Measurements from ENCODE around the gene FOXD3. TPM values are rescaled to one million over a fixed set of nuclear protein-coding genes. Genes with fewer than 3 reads are reported as not detected.
A peak's percentile ranks its signal among the peaks of the same experiment; 100 is the strongest.
"Not testable (repeated sequence)": the region's sequence is repeated elsewhere in the genome, so short reads cannot be mapped to it uniquely, and the experiment has no call there.

The FOXD3 gene
- total RNA-seq, 1 donor from 2014 or later, result not detected

- Mint-ChIP-seq H3K27me3 (ENCODE audit: low read depth) (peaks cover 44% of the 10 kb centered on the region), H3K36me3 (ENCODE audit: low read depth) (no peaks in the 10 kb centered on the region), H3K4me1 (ENCODE audit: low read depth) (no peaks in the 10 kb centered on the region), H3K4me3 (ENCODE audit: unreplicated experiment) (no peak overlapping the region), H3K27ac (ENCODE audit: unreplicated experiment) (no peak overlapping the region), H3K9me3 (ENCODE audit: low read depth) (no peaks in the 10 kb centered on the region)
- TF ChIP-seq, protein P1, sequence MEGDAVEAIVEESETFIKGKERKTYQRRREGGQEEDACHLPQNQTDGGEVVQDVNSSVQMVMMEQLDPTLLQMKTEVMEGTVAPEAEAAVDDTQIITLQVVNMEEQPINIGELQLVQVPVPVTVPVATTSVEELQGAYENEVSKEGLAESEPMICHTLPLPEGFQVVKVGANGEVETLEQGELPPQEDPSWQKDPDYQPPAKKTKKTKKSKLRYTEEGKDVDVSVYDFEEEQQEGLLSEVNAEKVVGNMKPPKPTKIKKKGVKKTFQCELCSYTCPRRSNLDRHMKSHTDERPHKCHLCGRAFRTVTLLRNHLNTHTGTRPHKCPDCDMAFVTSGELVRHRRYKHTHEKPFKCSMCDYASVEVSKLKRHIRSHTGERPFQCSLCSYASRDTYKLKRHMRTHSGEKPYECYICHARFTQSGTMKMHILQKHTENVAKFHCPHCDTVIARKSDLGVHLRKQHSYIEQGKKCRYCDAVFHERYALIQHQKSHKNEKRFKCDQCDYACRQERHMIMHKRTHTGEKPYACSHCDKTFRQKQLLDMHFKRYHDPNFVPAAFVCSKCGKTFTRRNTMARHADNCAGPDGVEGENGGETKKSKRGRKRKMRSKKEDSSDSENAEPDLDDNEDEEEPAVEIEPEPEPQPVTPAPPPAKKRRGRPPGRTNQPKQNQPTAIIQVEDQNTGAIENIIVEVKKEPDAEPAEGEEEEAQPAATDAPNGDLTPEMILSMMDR (IDR thresholded peaks at IDR 0.05), result no peak
- DNase-seq (ENCODE audit: low spot score), result no peak
These were observed 30.4 kb downstream of the FOXD3 start for GRCh38 chr1:63352736-63353135.

GRCh38 chr1:63356234-63356633 is 33.9 kb downstream of the FOXD3 start:
- H3K4me1 Mint-ChIP-seq (ENCODE audit: low read depth); H3K9me3 Mint-ChIP-seq (ENCODE audit: low read depth); H3K36me3 Mint-ChIP-seq (ENCODE audit: low read depth); H3K4me3 Mint-ChIP-seq (ENCODE audit: unreplicated experiment); DNase-seq (ENCODE audit: low spot score); H3K27ac Mint-ChIP-seq (ENCODE audit: unreplicated experiment): not testable (repeated sequence)
- peaks cover 33% of the 10 kb centered on the region for H3K27me3 Mint-ChIP-seq (ENCODE audit: low read depth)

DNA sequence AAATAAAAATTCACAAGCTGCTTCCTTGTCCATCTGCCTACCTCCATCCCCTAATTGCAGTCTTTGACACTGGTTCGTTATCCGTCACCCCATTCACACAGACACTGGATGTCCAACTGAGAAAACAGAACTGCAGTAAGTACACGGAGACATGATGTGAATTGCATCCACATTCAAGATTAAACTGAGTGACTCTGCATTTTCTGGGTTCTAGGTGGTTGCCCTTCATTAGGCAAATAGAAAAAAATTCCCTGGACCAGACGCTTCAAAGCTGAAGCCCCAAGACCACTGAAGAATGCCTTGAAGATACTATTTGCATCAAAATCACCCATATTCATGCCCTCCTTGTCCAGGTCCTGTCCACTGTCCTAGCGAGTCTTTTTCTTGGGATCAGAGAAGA is 37.2 kb downstream of the FOXD3 start:
- Mint-ChIP-seq H3K36me3 (ENCODE audit: low read depth) (no peaks in the 10 kb centered on the region), H3K4me1 (ENCODE audit: low read depth) (no peaks in the 10 kb centered on the region), H3K27ac (ENCODE audit: unreplicated experiment) (no peak overlapping the region)

GRCh38 chr1:63362073-63362472 is 39.7 kb downstream of the FOXD3 start:
- DNase-seq (ENCODE audit: low spot score), result no peak
- H3K4me1 Mint-ChIP-seq (ENCODE audit: low read depth), result peaks cover 7% of the 10 kb centered on the region
- TF ChIP-seq, protein P1 (IDR thresholded peaks at IDR 0.05), result no peak
- H3K27me3 Mint-ChIP-seq (ENCODE audit: low read depth), result peaks cover 4% of the 10 kb centered on the region
- H3K36me3 Mint-ChIP-seq (ENCODE audit: low read depth), result no peaks in the 10 kb centered on the region
- no peak overlapping the region for H3K4me3 Mint-ChIP-seq (ENCODE audit: unreplicated experiment)
- H3K27ac Mint-ChIP-seq (ENCODE audit: unreplicated experiment), result no peak overlapping the region
- no peaks in the 10 kb centered on the region for H3K9me3 Mint-ChIP-seq (ENCODE audit: low read depth)

More for the DNA sequence above, 37.2 kb downstream of the FOXD3 start:
- TF ChIP-seq, protein P1 (IDR thresholded peaks at IDR 0.05), result no peak
- H3K4me3 Mint-ChIP-seq (ENCODE audit: unreplicated experiment), result no peak overlapping the region
- H3K27me3 Mint-ChIP-seq (ENCODE audit: low read depth), result peaks cover 14% of the 10 kb centered on the region
- no peak for DNase-seq (ENCODE audit: low spot score)
- no peaks in the 10 kb centered on the region for H3K9me3 Mint-ChIP-seq (ENCODE audit: low read depth)

GRCh38 chr1:63362578-63362977 is 40.2 kb downstream of the FOXD3 start:
- no peak overlapping the region for H3K4me3 Mint-ChIP-seq (ENCODE audit: unreplicated experiment)
- TF ChIP-seq, protein P1 (IDR thresholded peaks at IDR 0.05), result peak; percentile 39
- H3K4me1 Mint-ChIP-seq (ENCODE audit: low read depth), result peaks cover 8% of the 10 kb centered on the region
- no peak overlapping the region for H3K27ac Mint-ChIP-seq (ENCODE audit: unreplicated experiment)
- no peak for DNase-seq (ENCODE audit: low spot score)
- no peaks in the 10 kb centered on the region for H3K36me3 Mint-ChIP-seq (ENCODE audit: low read depth)
- no peaks in the 10 kb centered on the region for H3K9me3 Mint-ChIP-seq (ENCODE audit: low read depth)
- H3K27me3 Mint-ChIP-seq (ENCODE audit: low read depth), result peaks cover 4% of the 10 kb centered on the region

GRCh38 chr1:63363014-63363413 is 40.6 kb downstream of the FOXD3 start:
- H3K9me3 Mint-ChIP-seq (ENCODE audit: low read depth), result no peaks in the 10 kb centered on the region
- H3K27me3 Mint-ChIP-seq (ENCODE audit: low read depth), result peaks cover 4% of the 10 kb centered on the region
- H3K4me1 Mint-ChIP-seq (ENCODE audit: low read depth), result peaks cover 10% of the 10 kb centered on the region
- no peak for DNase-seq (ENCODE audit: low spot score)
- H3K27ac Mint-ChIP-seq (ENCODE audit: unreplicated experiment), result no peak overlapping the region
- no peak overlapping the region for H3K4me3 Mint-ChIP-seq (ENCODE audit: unreplicated experiment)
- H3K36me3 Mint-ChIP-seq (ENCODE audit: low read depth), result no peaks in the 10 kb centered on the region
- TF ChIP-seq, protein P1 (IDR thresholded peaks at IDR 0.05), result no peak

All from chondrocyte (in vitro differentiated cells).